GM19043 (cell line): ENCODE results near the gene GSG1.
"Not testable (repeated sequence)": the region's sequence is repeated elsewhere in the genome, so short reads cannot be mapped to it uniquely, and the experiment has no call there.

Source experiments
- ATAC-seq: cut with Tn5 transposase; IDR thresholded peaks from one replicate; pipeline ENCODE4 v1.9.1; 2021; ENCODE audit warnings: low read depth; ENCODE audit not compliant: unreplicated experiment

The GSG1 gene

GRCh38 chr12:13093848-13094220, 9.6 kb downstream of the GSG1 start:
- ATAC-seq: no peak

GRCh38 chr12:13093191-13093847, 10.1 kb downstream of the GSG1 start:
- no peak for ATAC-seq

GRCh38 chr12:13091832-13092231, 11.6 kb downstream of the GSG1 start:
- no peak for ATAC-seq

GRCh38 chr12:13090054-13090453, 13.4 kb downstream of the GSG1 start:
- ATAC-seq: no peak

- ATAC-seq: no peak
Measured at GRCh38 chr12:13088496-13088895, 15.0 kb downstream of the GSG1 start.

GRCh38 chr12:13087766-13088165, 15.7 kb downstream of the GSG1 start:
- ATAC-seq: no peak

GRCh38 chr12:13085968-13086686, 17.3 kb downstream of the GSG1 start:
- no peak for ATAC-seq

- ATAC-seq: no peak
Measured at GRCh38 chr12:13084898-13085640, 18.4 kb downstream of the GSG1 start.

- not testable (repeated sequence) for ATAC-seq
Measured at GRCh38 chr12:13083638-13084037, 19.8 kb downstream of the GSG1 start.

GRCh38 chr12:13082861-13083260, 20.6 kb downstream of the GSG1 start:
- no peak for ATAC-seq

- no peak for ATAC-seq
Measured at GRCh38 chr12:13080266-13080665, 23.2 kb downstream of the GSG1 start.

- no peak for ATAC-seq
Measured at GRCh38 chr12:13079440-13079906, 24.0 kb downstream of the GSG1 start.

GRCh38 chr12:13075786-13076570, 27.5 kb downstream of the GSG1 start:
- ATAC-seq: no peak

- no peak for ATAC-seq
Measured at GRCh38 chr12:13075118-13075480, 28.4 kb downstream of the GSG1 start.

- ATAC-seq: no peak
Measured at GRCh38 chr12:13074396-13075117, 28.9 kb downstream of the GSG1 start.

GRCh38 chr12:13073173-13073572, 30.3 kb downstream of the GSG1 start:
- no peak for ATAC-seq

- ATAC-seq: no peak
Measured at GRCh38 chr12:13071305-13072280, 31.9 kb downstream of the GSG1 start.

- ATAC-seq: no peak
Measured at GRCh38 chr12:13069380-13069779, 34.1 kb downstream of the GSG1 start.

- ATAC-seq: no peak
Measured at GRCh38 chr12:13067322-13067721, 36.1 kb downstream of the GSG1 start.
